ENCODE measurements around the gene DPP6. TPM values are rescaled to one million over a fixed set of nuclear protein-coding genes. Genes with fewer than 3 reads are reported as not detected.

Gene DPP6
- total RNA-seq, 1 donor from 2014 or later, result not detected

DNA sequence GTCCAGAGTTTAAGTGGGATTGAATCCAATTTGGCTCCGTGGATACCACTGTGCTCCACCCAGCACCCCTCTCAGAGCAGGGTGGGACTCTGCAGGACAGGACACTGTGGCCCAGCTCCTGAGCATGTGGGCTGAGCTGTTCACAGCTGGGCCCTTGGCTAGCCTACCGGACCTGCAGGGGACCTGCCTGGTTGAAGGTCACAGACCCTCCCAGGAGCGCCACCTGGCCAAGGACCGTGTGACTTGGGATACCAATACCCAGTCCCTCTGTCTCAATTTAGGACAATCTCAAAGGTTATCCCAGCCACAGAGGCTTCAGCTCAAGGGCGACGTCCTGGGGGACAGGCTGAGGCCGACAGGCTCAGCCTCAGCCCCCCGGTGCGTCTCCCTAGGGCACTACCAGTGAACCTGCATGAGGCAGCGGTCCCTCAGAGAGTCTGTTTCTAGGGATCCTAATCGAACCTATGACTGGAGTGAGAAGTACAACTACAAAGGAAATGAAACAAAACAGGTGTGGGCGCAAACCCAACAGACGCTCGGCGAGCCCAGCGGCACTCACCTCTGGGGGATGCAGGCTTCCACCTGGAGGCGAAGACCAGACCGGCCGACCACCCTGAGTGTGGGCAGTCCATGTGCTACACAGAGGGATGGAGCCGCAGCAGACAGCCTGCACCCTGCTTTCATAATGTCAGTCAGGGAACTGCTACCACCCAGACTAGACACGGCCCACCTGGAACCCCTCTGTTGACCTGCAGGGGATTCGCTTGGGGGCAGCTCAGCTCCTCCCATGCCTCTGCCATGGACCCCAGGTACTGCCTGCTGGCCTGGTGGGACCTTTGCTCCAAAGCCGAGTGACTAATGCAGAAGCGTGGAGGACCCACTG is 847.0 kb downstream of the DPP6 start:
- H3K4me1 ChIP-seq, result no peaks in the 10 kb centered on the region
- H3K4me3 ChIP-seq, result no peak overlapping the region
- no peak overlapping the region for H3K27ac ChIP-seq
- no peak for DNase-seq (ENCODE audit: low spot score in 2 of 2)
- no peaks in the 10 kb centered on the region for H3K27me3 ChIP-seq
- TF ChIP-seq, protein P1, sequence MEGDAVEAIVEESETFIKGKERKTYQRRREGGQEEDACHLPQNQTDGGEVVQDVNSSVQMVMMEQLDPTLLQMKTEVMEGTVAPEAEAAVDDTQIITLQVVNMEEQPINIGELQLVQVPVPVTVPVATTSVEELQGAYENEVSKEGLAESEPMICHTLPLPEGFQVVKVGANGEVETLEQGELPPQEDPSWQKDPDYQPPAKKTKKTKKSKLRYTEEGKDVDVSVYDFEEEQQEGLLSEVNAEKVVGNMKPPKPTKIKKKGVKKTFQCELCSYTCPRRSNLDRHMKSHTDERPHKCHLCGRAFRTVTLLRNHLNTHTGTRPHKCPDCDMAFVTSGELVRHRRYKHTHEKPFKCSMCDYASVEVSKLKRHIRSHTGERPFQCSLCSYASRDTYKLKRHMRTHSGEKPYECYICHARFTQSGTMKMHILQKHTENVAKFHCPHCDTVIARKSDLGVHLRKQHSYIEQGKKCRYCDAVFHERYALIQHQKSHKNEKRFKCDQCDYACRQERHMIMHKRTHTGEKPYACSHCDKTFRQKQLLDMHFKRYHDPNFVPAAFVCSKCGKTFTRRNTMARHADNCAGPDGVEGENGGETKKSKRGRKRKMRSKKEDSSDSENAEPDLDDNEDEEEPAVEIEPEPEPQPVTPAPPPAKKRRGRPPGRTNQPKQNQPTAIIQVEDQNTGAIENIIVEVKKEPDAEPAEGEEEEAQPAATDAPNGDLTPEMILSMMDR (IDR thresholded peaks at IDR 0.05), result no peak
- no peaks in the 10 kb centered on the region for H3K36me3 ChIP-seq
- no peaks in the 10 kb centered on the region for H3K9me3 ChIP-seq
- intact Hi-C loops (cut with DNase I), result no loop called here

DNA sequence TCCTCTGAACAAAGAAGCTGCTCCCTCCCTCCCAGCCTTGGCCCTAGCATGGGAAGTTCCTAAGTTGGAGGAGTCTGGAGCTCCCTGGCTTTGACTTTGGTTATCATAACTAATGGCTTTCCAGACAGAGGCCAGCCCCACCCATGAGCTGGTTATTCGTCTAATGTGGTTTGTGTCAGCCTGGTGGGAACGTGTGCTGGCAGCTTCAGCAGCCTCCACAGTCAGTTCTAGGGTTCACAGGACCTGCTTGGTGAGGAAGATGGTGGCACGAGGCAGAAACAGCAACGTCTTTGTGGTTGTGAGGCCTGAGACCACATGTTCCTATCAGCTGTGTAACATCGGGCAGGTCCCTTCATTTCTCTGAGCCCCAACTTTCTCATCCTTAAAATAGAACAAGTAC is 847.7 kb downstream of the DPP6 start:
- no peaks in the 10 kb centered on the region for H3K4me1 ChIP-seq
- H3K9me3 ChIP-seq, result no peaks in the 10 kb centered on the region
- H3K36me3 ChIP-seq, result no peaks in the 10 kb centered on the region
- intact Hi-C loops (cut with DNase I), result no loop called here
- no peak overlapping the region for H3K27ac ChIP-seq
- no peaks in the 10 kb centered on the region for H3K27me3 ChIP-seq
- TF ChIP-seq, protein P1 (IDR thresholded peaks at IDR 0.05), result no peak
- no peak for DNase-seq (ENCODE audit: low spot score in 2 of 2)
- no peak overlapping the region for H3K4me3 ChIP-seq

DNA sequence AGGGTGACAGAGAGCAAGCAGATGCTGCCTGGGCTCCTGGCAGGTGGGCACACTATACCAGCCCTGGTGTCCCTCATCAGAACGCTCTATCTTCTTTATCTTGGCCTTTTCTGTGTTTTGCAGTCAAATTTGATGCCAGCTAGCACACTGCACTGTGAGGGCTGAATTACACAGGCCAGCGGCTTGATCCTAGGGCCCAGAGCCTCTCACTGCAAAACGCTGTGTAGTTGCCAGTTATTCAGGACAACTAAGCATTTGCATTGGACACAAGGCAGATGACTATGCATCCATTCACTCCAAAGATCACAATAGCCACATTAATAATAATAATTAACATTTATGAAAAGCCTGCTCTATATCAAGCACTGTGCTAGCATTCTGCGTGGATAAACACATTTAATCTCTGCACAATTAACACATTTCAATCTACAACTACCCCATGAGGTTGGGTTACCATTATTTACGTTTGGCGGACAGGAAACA is 850.4 kb downstream of the DPP6 start:
- DNase-seq (ENCODE audit: low spot score in 2 of 2), result no peak

DNA sequence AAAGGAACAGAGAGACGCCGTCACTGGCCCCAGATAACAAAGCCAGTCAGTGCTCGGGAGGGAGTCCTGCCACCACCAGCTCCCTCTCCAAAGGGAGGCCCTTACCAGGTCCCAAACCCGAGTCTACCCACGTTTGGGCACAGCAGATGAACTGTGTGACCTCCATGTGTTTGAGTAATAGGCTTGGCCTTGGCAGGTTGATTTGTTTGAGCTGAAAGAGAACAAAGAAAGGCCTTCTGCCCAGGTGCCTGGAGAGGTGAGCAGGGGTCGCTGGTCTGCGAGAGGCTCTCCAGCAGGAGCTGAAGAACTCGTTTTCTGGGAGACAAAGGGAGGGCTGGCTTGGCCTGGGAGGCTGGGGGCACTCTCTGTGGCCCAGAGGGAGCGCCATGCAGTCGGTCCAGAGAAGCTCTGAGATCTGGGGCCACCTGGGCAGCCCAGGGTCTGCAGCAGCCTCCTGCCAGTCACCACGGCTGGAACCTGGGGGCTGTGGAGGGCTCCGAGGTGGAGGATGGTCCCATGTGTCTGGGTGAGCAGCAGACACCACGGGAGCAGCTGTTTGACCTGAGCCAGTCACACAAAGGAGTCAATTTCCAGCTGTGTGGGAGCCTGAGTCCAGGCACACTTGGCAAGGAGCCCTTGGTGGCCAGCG is 851.0 kb downstream of the DPP6 start:
- TF ChIP-seq, protein P1 (IDR thresholded peaks at IDR 0.05), result no peak
- Histone ChIP-seq H3K4me3 (no peak overlapping the region), H3K36me3 (no peaks in the 10 kb centered on the region), H3K9me3 (no peaks in the 10 kb centered on the region), H3K4me1 (no peaks in the 10 kb centered on the region), H3K27ac (no peak overlapping the region), H3K27me3 (no peaks in the 10 kb centered on the region)
- intact Hi-C loops (cut with DNase I), result no loop called here
- no peak for DNase-seq (ENCODE audit: low spot score in 2 of 2)

More for the DNA sequence above, 850.4 kb downstream of the DPP6 start:
- Histone ChIP-seq H3K27ac (no peak overlapping the region), H3K9me3 (no peaks in the 10 kb centered on the region), H3K4me1 (no peaks in the 10 kb centered on the region), H3K36me3 (no peaks in the 10 kb centered on the region), H3K4me3 (no peak overlapping the region), H3K27me3 (no peaks in the 10 kb centered on the region)
- intact Hi-C loops (cut with DNase I), result no loop called here
- TF ChIP-seq, protein P1 (IDR thresholded peaks at IDR 0.05), result no peak

DNA sequence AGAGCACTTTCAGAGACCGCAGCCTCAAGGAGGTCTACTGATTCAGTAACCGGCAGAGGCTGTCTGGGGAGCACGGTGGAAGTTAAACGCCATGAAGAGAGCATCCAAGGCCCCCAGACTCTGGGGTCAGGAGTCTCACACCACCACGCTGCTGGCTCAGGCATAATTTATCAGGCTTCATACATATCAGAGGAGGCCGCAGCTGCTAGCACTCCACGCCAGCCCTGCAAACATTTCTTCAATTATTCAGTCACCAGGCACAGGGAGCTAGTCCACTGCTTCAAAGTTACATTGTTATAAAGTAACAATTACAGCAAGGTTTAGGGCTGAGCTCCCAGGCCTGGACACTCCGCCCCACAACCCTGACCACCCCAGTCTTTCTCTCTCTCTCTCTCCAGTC is 852.9 kb downstream of the DPP6 start:
- Histone ChIP-seq H3K27me3 (no peaks in the 10 kb centered on the region), H3K4me3 (no peak overlapping the region), H3K36me3 (no peaks in the 10 kb centered on the region), H3K9me3 (no peaks in the 10 kb centered on the region), H3K4me1 (no peaks in the 10 kb centered on the region), H3K27ac (no peak overlapping the region)
- TF ChIP-seq, protein P1 (IDR thresholded peaks at IDR 0.05), result no peak
- intact Hi-C loops (cut with DNase I), result no loop called here
- DNase-seq (ENCODE audit: low spot score in 2 of 2), result no peak
